Measurements from ENCODE around the gene MAML3. TPM values are rescaled to one million over a fixed set of nuclear protein-coding genes. Genes with fewer than 3 reads are reported as not detected.
A peak's percentile ranks its signal among the peaks of the same experiment; 100 is the strongest.

The MAML3 gene
- total RNA-seq, 1 donor from 2014 or later = 59.4 TPM

GRCh38 chr4:139938414-139938813 lies 215.6 kb downstream of the MAML3 start:
- no peak for TF ChIP-seq CTCF (IDR thresholded peaks at IDR 0.05; ENCODE audit: partially characterized antibody, unreplicated experiment)
- Mint-ChIP-seq H3K27me3 (ENCODE audit: unreplicated experiment) (peaks cover 2% of the 10 kb centered on the region), H3K4me3 (ENCODE audit: unreplicated experiment) (no peak overlapping the region), H3K9me3 (ENCODE audit: unreplicated experiment) (peaks cover 5% of the 10 kb centered on the region), H3K36me3 (ENCODE audit: unreplicated experiment) (no peaks in the 10 kb centered on the region), H3K27ac (ENCODE audit: unreplicated experiment) (no peak overlapping the region), H3K4me1 (ENCODE audit: low read depth, unreplicated experiment) (peaks cover 16% of the 10 kb centered on the region)
- DNase-seq = no peak

- H3K4me3 Mint-ChIP-seq (ENCODE audit: unreplicated experiment) = peak overlapping the region; percentile 21
- H3K9me3 Mint-ChIP-seq (ENCODE audit: unreplicated experiment) = peaks cover 8% of the 10 kb centered on the region
- DNase-seq = no peak
- peak overlapping the region; percentile 62 for H3K27ac Mint-ChIP-seq (ENCODE audit: unreplicated experiment)
- TF ChIP-seq CTCF (IDR thresholded peaks at IDR 0.05; ENCODE audit: partially characterized antibody, unreplicated experiment) = no peak
- H3K36me3 Mint-ChIP-seq (ENCODE audit: unreplicated experiment) = no peaks in the 10 kb centered on the region
- peaks cover 21% of the 10 kb centered on the region for H3K4me1 Mint-ChIP-seq (ENCODE audit: low read depth, unreplicated experiment)
- peaks cover 2% of the 10 kb centered on the region for H3K27me3 Mint-ChIP-seq (ENCODE audit: unreplicated experiment)
These were observed 218.1 kb downstream of the MAML3 start for GRCh38 chr4:139935911-139936310.

- no peak overlapping the region for H3K27ac Mint-ChIP-seq (ENCODE audit: unreplicated experiment)
These were observed 219.2 kb downstream of the MAML3 start for GRCh38 chr4:139934708-139935195.

GRCh38 chr4:139934057-139934707 lies 219.8 kb downstream of the MAML3 start:
- no peak for TF ChIP-seq CTCF (IDR thresholded peaks at IDR 0.05; ENCODE audit: partially characterized antibody, unreplicated experiment)
- DNase-seq = peak; percentile 62
- peaks cover 30% of the 10 kb centered on the region for H3K4me1 Mint-ChIP-seq (ENCODE audit: low read depth, unreplicated experiment)

More at GRCh38 chr4:139934708-139935195, 219.2 kb downstream of the MAML3 start:
- Mint-ChIP-seq H3K4me3 (ENCODE audit: unreplicated experiment) (peak overlapping the region; percentile 79), H3K27me3 (ENCODE audit: unreplicated experiment) (peaks cover 2% of the 10 kb centered on the region), H3K4me1 (ENCODE audit: low read depth, unreplicated experiment) (peaks cover 27% of the 10 kb centered on the region), H3K9me3 (ENCODE audit: unreplicated experiment) (peaks cover 8% of the 10 kb centered on the region), H3K36me3 (ENCODE audit: unreplicated experiment) (no peaks in the 10 kb centered on the region)
- TF ChIP-seq CTCF (IDR thresholded peaks at IDR 0.05; ENCODE audit: partially characterized antibody, unreplicated experiment) = no peak
- no peak for DNase-seq

GRCh38 chr4:139933541-139933940 lies 220.4 kb downstream of the MAML3 start:
- Mint-ChIP-seq H3K4me1 (ENCODE audit: low read depth, unreplicated experiment) (peaks cover 35% of the 10 kb centered on the region), H3K9me3 (ENCODE audit: unreplicated experiment) (peaks cover 9% of the 10 kb centered on the region), H3K36me3 (ENCODE audit: unreplicated experiment) (no peaks in the 10 kb centered on the region), H3K27me3 (ENCODE audit: unreplicated experiment) (peaks cover 2% of the 10 kb centered on the region), H3K27ac (ENCODE audit: unreplicated experiment) (no peak overlapping the region), H3K4me3 (ENCODE audit: unreplicated experiment) (no peak overlapping the region)
- TF ChIP-seq CTCF (IDR thresholded peaks at IDR 0.05; ENCODE audit: partially characterized antibody, unreplicated experiment) = no peak
- DNase-seq = no peak

More at GRCh38 chr4:139934057-139934707, 219.8 kb downstream of the MAML3 start:
- no peak overlapping the region for H3K27ac Mint-ChIP-seq (ENCODE audit: unreplicated experiment)
- H3K36me3 Mint-ChIP-seq (ENCODE audit: unreplicated experiment) = no peaks in the 10 kb centered on the region
- peaks cover 2% of the 10 kb centered on the region for H3K27me3 Mint-ChIP-seq (ENCODE audit: unreplicated experiment)
- peaks cover 8% of the 10 kb centered on the region for H3K9me3 Mint-ChIP-seq (ENCODE audit: unreplicated experiment)
- no peak overlapping the region for H3K4me3 Mint-ChIP-seq (ENCODE audit: unreplicated experiment)
